Stimulated activated naive CD8-positive, alpha-beta T cell treated with anti-CD3 and anti-CD28 coated beads, Interleukin-15, Interleukin-2, amounts not matched to agents 100 ng/mL and 50 ng/mL, for 24 hours (primary cell): ENCODE data around the gene ITK.
"Not testable (repeated sequence)": the region's sequence is repeated elsewhere in the genome, so short reads cannot be mapped to it uniquely, and the experiment has no call there.

Experiments used
- H3K27ac Mint-ChIP-seq: one replicate; pipeline ENCODE4 v1.8.0; 2021; ENCODE audit warnings: mild to moderate bottlenecking, mixed read lengths
- H3K27me3 Mint-ChIP-seq: one replicate; pipeline ENCODE4 v1.8.0; 2021; ENCODE audit warnings: mixed read lengths
- H3K36me3 Mint-ChIP-seq: one replicate; pipeline ENCODE4 v1.8.0; 2021; ENCODE audit warnings: low read depth, mixed read lengths
- H3K4me1 Mint-ChIP-seq: one replicate; pipeline ENCODE4 v1.8.0; 2021; ENCODE audit warnings: low read depth, mixed read lengths
- H3K4me3 Mint-ChIP-seq: one replicate; pipeline ENCODE4 v1.8.0; 2021; ENCODE audit warnings: mild to moderate bottlenecking, mixed read lengths
- H3K9me3 Mint-ChIP-seq: one replicate; pipeline ENCODE4 v1.8.0; 2021; ENCODE audit warnings: mixed read lengths

The ITK gene

DNA sequence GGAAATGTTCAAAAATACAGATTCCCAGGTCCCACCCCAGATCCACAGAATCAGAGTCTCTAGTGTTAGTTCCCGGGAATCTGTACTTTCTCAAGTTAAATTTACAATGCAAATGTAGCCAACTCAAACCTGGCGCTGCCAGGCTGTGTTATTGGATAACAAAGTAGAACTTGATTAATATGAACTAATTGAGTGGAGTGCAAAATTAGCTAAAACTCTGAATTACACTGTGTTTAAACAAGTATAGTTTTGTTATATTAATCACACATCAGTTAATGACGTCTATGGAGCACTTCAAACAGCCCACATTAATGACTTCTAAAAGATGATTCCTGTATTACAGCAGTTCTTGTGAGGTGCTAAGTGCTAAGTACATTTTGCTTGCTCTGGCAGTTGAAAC lies 52.9 kb downstream of the ITK start:
- Mint-ChIP-seq H3K4me3 (peak overlapping the region; percentile 24), H3K36me3 (peaks cover 96% of the 10 kb centered on the region), H3K27ac (peak overlapping the region; percentile 83), H3K9me3 (no peaks in the 10 kb centered on the region), H3K4me1 (peaks cover 75% of the 10 kb centered on the region), H3K27me3 (no peaks in the 10 kb centered on the region)

DNA sequence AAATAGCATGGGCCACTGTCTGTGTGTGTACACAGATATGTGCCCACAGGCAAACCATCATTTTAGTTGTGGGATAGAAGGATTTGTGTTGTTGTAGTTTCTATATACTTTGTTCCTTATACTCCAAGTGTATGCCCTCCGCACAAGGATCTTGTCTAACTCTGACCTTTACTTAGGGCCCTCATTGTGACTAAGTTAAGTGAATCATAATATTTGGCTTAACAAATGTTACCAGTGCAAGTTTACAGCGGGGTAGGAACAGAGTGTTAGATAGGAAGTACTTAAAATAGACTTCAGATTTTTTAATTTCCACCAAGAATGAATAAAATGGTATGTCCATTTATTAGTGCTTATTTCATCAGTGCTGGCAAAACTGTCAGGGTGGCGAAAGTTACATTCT lies 55.8 kb downstream of the ITK start:
- Mint-ChIP-seq H3K4me1 (peaks cover 72% of the 10 kb centered on the region), H3K27me3 (no peaks in the 10 kb centered on the region), H3K36me3 (peaks cover 97% of the 10 kb centered on the region), H3K9me3 (no peaks in the 10 kb centered on the region), H3K4me3 (no peak overlapping the region), H3K27ac (peak overlapping the region; percentile 76)

DNA sequence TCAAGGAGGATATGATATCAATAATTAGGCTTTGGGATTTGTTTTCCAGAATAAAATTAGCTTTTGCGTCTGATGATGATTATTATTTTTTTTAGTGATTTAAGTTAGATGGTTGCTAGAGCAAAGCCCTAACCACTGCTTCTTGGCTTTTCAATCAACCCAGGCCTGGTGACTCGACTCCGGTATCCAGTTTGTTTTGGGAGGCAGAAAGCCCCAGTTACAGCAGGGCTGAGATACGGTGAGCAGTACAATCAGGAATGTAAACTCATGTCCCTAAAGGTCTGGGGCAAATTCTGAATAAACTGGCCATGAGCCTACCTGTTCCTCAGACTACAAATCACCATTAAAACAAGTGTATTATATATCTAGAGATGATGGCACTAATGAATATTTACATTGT lies 60.8 kb downstream of the ITK start:
- peaks cover 96% of the 10 kb centered on the region for H3K36me3 Mint-ChIP-seq
- no peaks in the 10 kb centered on the region for H3K27me3 Mint-ChIP-seq
- no peak overlapping the region for H3K4me3 Mint-ChIP-seq
- peaks cover 68% of the 10 kb centered on the region for H3K4me1 Mint-ChIP-seq
- no peaks in the 10 kb centered on the region for H3K9me3 Mint-ChIP-seq
- peak overlapping the region; percentile 52 for H3K27ac Mint-ChIP-seq

DNA sequence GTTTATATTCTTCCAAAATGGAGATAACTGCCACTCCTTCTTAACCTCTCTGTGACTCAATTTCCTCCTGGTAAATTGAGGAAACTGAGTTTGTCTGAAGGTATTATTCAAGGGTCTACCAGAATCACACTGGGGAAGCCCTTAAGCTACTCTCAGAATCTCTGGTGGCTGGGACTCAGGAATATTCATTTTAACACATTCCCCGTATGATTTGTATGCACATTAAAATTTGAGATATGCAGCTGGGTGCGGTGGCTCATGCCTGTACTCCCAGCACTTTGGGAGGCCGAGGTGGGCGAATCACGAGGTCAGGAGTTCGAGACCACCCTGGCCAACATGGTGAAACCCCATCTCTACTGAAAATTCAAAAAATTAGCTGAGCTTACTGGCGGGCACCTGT lies 64.1 kb downstream of the ITK start:
- not testable (repeated sequence) for H3K27me3 Mint-ChIP-seq, H3K4me3 Mint-ChIP-seq, H3K9me3 Mint-ChIP-seq
- H3K4me1 Mint-ChIP-seq, result peaks cover 86% of the 10 kb centered on the region
- peak overlapping the region; percentile 79 for H3K27ac Mint-ChIP-seq
- peaks cover 96% of the 10 kb centered on the region for H3K36me3 Mint-ChIP-seq

DNA sequence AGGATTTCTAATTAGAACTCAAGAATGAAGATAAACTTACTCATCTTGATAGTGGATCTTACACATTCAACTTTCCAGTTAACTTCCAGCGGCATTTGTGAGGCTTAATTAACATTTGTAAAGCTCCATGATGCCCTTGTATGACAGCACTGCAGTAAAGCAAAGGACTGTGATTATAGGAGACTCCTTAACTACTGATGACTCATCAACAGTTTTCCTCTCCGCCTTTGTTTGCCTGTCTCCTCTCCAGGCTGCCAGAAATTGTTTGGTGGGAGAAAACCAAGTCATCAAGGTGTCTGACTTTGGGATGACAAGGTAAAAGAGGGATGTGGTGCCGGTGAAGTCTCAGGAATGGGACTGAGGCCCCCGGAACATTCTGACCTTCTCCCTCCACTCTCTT lies 64.8 kb downstream of the ITK start:
- Mint-ChIP-seq H3K4me1 (peaks cover 89% of the 10 kb centered on the region), H3K4me3 (no peak overlapping the region)

DNA sequence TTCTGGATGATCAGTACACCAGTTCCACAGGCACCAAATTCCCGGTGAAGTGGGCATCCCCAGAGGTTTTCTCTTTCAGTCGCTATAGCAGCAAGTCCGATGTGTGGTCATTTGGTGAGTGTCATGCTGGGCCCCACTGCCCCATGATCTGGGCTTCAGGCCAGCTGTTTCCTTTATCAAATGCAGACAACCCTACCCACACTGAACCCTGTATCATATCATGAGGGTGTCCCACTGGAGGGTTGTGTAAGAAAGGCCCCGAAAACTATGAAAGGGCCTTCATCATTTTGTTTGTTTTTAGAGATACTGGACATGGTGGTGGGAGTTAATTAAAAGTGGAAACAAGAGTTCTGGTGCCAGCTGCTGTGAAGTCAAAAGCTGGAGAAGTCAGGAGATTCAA lies 65.2 kb downstream of the ITK start:
- peak overlapping the region; percentile 10 for H3K4me3 Mint-ChIP-seq
- H3K27ac Mint-ChIP-seq, result peak overlapping the region; percentile 90
- peaks cover 97% of the 10 kb centered on the region for H3K36me3 Mint-ChIP-seq
- H3K4me1 Mint-ChIP-seq, result peaks cover 91% of the 10 kb centered on the region
- no peaks in the 10 kb centered on the region for H3K27me3 Mint-ChIP-seq
- no peaks in the 10 kb centered on the region for H3K9me3 Mint-ChIP-seq

More for the DNA sequence above, 64.8 kb downstream of the ITK start:
- H3K27me3 Mint-ChIP-seq, result no peaks in the 10 kb centered on the region
- H3K9me3 Mint-ChIP-seq, result no peaks in the 10 kb centered on the region
- H3K27ac Mint-ChIP-seq, result peak overlapping the region; percentile 90
- peaks cover 97% of the 10 kb centered on the region for H3K36me3 Mint-ChIP-seq

DNA sequence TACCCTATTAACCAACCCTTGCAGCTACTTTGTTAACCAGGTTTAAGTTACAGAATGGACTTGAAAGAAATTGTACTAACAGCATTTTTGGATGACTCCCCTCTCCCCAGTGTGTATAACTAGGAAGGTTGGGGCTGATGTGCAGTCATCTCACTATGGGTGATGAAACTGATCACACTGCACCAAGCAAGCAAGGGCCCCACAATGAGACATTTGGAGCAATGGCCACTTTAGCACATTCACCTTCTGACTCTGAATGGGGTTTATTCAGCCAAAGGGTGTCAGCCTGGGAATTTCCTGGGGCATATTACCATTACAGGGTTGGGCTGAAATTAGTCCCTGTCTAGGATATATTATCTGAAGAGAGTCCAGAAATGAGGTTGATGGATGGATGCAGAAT lies 66.6 kb downstream of the ITK start:
- no peaks in the 10 kb centered on the region for H3K27me3 Mint-ChIP-seq
- peaks cover 100% of the 10 kb centered on the region for H3K4me1 Mint-ChIP-seq
- H3K36me3 Mint-ChIP-seq, result peaks cover 94% of the 10 kb centered on the region
- no peaks in the 10 kb centered on the region for H3K9me3 Mint-ChIP-seq
- H3K27ac Mint-ChIP-seq, result peak overlapping the region; percentile 90
- peak overlapping the region; percentile 52 for H3K4me3 Mint-ChIP-seq

DNA sequence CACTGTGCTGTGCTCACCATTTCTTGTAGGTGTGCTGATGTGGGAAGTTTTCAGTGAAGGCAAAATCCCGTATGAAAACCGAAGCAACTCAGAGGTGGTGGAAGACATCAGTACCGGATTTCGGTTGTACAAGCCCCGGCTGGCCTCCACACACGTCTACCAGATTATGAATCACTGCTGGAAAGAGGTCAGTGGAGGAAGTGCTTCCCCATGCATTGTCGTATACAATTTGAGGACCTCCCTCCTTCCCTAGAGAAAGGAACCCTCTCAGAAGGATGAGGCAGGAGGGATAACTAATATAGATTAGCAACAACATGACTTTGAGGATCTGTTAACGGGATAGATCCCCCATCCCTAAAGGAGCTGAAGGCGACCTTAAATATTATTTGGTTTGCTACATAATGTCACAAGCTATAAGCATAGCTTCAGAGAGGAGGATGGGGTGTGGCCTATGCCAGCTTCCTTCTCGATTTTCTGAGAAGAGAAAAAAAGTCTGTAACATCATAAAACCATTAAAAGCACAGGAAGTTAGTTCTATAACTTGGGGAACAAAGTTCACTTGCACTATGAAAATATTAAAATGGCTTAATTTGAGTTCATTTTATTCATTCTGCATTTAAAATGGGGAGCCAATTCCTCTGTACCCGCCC lies 68.3 kb downstream of the ITK start:
- H3K9me3 Mint-ChIP-seq, result no peaks in the 10 kb centered on the region
- no peaks in the 10 kb centered on the region for H3K27me3 Mint-ChIP-seq
- H3K4me3 Mint-ChIP-seq, result peak overlapping the region; percentile 43
- H3K36me3 Mint-ChIP-seq, result peaks cover 94% of the 10 kb centered on the region
- H3K4me1 Mint-ChIP-seq, result peaks cover 100% of the 10 kb centered on the region
- H3K27ac Mint-ChIP-seq, result peak overlapping the region; percentile 90

DNA sequence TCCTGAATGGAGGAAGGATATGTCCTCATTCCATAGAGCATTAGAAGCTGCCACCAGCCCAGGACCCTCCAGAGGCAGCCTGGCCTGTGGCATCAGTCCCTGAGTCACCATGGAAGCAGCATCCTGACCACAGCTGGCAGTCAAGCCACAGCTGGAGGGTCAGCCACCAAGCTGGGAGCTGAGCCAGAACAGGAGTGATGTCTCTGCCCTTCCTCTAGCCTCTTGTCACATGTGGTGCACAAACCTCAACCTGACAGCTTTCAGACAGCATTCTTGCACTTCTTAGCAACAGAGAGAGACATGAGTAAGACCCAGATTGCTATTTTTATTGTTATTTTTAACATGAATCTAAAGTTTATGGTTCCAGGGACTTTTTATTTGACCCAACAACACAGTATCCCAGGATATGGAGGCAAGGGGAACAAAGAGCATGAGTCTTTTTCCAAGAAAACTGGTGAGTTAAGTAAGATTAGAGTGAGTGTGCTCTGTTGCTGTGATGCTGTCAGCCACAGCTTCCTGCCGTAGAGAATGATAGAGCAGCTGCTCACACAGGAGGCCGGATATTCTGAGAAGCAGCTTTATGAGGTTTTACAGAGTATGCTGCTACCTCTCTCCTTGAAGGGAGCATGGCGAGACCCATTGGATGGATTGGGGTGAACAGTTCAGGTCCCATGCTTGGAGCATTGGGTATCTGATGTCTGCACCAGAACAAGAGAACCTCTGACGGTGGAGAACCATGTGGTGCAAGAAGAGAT lies 72.2 kb downstream of the ITK start:
- no peaks in the 10 kb centered on the region for H3K27me3 Mint-ChIP-seq
- H3K27ac Mint-ChIP-seq, result peak overlapping the region; percentile 90
- peak overlapping the region; percentile 53 for H3K4me3 Mint-ChIP-seq
- H3K4me1 Mint-ChIP-seq, result peaks cover 100% of the 10 kb centered on the region
- peaks cover 88% of the 10 kb centered on the region for H3K36me3 Mint-ChIP-seq
- no peaks in the 10 kb centered on the region for H3K9me3 Mint-ChIP-seq

DNA sequence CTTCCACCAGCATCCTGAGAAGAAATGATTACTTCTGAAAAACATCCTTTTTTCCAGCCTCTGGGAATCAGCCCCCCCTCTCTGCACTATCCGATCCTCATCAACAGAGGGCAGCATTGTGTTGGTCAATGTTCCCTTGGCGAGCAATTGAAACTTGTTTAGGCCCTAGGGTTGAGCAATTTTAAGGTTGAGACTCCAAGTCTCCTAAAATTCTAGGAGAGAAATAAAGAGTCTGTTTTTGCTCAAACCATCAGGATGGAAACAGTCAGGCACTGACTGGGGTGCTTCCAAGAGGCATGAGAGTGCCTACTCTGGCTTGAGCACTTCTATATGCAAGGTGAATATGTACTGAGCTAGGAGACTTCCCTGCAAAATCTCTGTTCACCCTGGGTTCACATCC lies 72.9 kb downstream of the ITK start:
- Mint-ChIP-seq H3K9me3 (no peaks in the 10 kb centered on the region), H3K36me3 (peaks cover 81% of the 10 kb centered on the region), H3K4me3 (peak overlapping the region; percentile 53), H3K4me1 (peaks cover 98% of the 10 kb centered on the region), H3K27ac (peak overlapping the region; percentile 90), H3K27me3 (no peaks in the 10 kb centered on the region)

DNA sequence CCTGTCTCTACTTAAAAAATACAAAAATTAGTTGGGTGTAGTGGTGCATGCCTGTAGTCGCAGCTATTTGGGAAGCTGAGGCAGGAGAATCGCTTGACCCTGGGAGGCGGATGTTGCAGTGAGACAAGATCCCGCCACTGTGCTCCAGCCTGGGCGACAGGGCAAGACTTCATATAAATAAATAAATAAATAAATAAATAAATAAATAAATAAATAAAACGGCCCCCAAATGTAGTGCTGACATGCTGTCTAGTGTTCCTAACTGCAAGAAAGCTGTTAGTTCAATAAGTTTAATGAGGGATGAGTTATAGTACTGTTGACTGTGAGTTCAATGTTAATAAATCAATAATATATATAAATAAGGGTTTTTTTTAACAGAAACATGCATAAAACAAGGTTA lies 77.8 kb downstream of the ITK start:
- H3K27me3 Mint-ChIP-seq, result no peaks in the 10 kb centered on the region
- H3K9me3 Mint-ChIP-seq, result no peaks in the 10 kb centered on the region
- peaks cover 36% of the 10 kb centered on the region for H3K36me3 Mint-ChIP-seq
- H3K4me1 Mint-ChIP-seq, result peaks cover 79% of the 10 kb centered on the region
- no peak overlapping the region for H3K4me3 Mint-ChIP-seq
- H3K27ac Mint-ChIP-seq, result no peak overlapping the region

DNA sequence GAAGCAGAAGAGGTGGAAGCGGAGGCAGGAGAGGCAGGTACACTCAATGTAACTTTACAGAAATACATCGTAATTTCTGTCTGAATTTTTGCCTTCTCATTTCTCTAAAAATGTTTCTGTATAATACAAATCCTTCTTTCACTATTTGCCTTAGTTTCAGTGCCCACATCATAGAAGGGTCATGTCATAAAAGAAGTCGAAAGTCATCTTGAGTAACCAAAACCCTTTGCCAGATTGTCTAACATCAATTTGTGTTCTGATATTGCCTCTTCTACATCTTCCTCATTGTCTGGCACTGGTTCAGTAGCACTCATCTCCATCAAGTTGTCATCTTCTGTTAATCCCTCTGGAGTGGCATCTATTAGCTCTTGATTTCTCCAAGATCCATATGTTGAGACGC lies 79.1 kb downstream of the ITK start:
- peaks cover 79% of the 10 kb centered on the region for H3K4me1 Mint-ChIP-seq
- H3K27me3 Mint-ChIP-seq, result no peaks in the 10 kb centered on the region
- H3K4me3 Mint-ChIP-seq, result no peak overlapping the region
- no peaks in the 10 kb centered on the region for H3K9me3 Mint-ChIP-seq
- no peak overlapping the region for H3K27ac Mint-ChIP-seq
- peaks cover 23% of the 10 kb centered on the region for H3K36me3 Mint-ChIP-seq

DNA sequence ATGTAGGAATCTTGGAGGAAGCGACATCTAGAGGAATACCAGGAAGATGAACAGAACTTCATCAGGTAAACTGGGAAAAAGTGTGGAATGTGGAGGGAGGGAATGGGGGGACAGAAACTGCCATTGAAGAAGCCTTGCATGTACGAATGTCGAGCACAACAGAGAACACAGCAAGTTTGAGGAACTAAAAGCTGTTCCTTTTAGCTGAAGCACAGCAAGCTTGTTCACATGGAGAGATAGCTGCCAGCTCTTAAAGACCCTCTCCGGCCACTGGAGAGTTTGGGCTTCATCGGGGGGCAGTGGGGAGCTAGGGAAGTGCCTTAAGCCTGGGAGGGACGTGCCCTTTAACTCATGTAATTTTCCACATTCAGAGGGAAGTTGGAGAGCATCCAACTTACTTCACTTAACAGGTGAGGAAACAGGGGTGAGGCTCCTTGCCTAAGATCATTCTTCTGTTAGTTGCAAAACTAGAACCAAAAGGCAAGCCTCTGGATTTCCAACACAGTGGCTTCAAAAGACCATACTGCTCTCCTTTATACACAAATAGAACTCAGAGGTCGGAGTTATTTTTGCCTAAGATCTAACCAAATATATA lies 83.0 kb downstream of the ITK start:
- peaks cover 74% of the 10 kb centered on the region for H3K4me1 Mint-ChIP-seq
- no peaks in the 10 kb centered on the region for H3K9me3 Mint-ChIP-seq
- peak overlapping the region; percentile 61 for H3K27ac Mint-ChIP-seq
- peaks cover 15% of the 10 kb centered on the region for H3K36me3 Mint-ChIP-seq
- H3K4me3 Mint-ChIP-seq, result peak overlapping the region; percentile 27
- H3K27me3 Mint-ChIP-seq, result no peaks in the 10 kb centered on the region

DNA sequence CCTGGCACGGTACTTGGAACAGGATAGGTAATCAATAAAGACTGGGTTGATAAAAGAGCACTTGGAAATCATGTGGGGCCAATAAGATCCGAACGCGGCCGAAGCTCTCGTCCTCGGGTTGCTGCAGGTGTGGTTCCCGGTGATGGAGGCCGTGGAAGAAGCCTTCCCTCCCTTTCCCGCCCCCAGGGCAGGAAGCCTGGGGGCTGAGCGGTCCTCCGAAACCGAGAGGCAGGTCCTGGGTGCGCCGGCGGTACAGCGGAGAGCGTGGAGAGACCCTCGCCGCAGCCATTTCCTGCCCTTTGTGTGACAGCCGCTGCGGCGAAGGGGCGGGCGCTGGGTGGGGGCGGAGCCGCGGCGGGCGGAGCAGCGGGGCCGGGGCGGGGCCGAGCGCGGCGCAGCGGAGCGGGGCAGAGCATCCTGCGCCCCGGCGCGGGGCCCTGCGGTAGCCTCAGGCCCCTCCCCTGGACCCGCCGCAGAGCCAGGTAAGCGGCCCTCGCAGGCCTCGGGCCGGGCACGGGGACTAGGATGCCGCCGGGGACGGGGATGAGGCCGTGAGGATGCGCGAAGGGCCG lies 85.2 kb downstream of the ITK start, which contains the start of gene CYFIP2:
Gene CYFIP2 (plus strand): TSS at position 410 of the 572 bp plus-strand sequence. CDS start 19,239 bp downstream, outside the sequence.
- H3K27me3 Mint-ChIP-seq, result no peaks in the 10 kb centered on the region
- no peaks in the 10 kb centered on the region for H3K9me3 Mint-ChIP-seq
- peak within 1 kb of the TSS; percentile 96 for H3K27ac Mint-ChIP-seq
- peaks cover 79% of the 10 kb centered on the region for H3K4me1 Mint-ChIP-seq
- peak within 1 kb of the TSS; percentile 92 for H3K4me3 Mint-ChIP-seq
- H3K36me3 Mint-ChIP-seq, result peaks cover 32% of the 10 kb centered on the region
